ENCODE measurements around the gene KDM4D. TPM values are rescaled to one million over a fixed set of nuclear protein-coding genes. Genes with fewer than 3 reads are reported as not detected.

The KDM4D gene
- total and polyA plus RNA-seq, 2 of the 8 experiments (the other 6 are each of a cell fraction or from before 2014, with no cell fraction given) = 1.5 to 4.5 TPM

GRCh38 chr11:94973099-94973968 lies at the start of gene KDM4D, which contains the start of gene CWC15 (continued):
- TF ChIP-seq TEAD4 (IDR thresholded peaks at IDR 0.05; ENCODE audit: low read depth, low read length) = no peak
- no peak for TF ChIP-seq CEBPB (IDR thresholded peaks at IDR 0.05; ENCODE audit: low read depth, low read length)
- TF ChIP-seq SP1 (IDR thresholded peaks at IDR 0.05; ENCODE audit: low read depth, low read length) = peak; percentile 72; the same call in 1 of the 2 replicates

Measured in H1 (cell line).